Lower leg skin (tissue), 3 donors: ENCODE measurements around the gene GDPD5.

Experiments
- CTCF ChIP-seq, 3 donors: fragments of 450-650 bp; IDR thresholded peaks; one replicate each; pipeline ENCODE4 v1.5.1; 2016; ENCODE audit warnings: antibody characterized with exemption in 3 of 3, mild to moderate bottlenecking in 3 of 3, moderate library complexity in 2 of 3
- POLR2A ChIP-seq, 2 donors: fragments of 450-650 bp; IDR thresholded peaks; one replicate each; pipeline ENCODE4 v1.6.1; 2016 to 2017; ENCODE audit warnings: antibody characterized with exemption in 2 of 2, mild to moderate bottlenecking in 1 of 2, moderate library complexity in 1 of 2

DNA sequence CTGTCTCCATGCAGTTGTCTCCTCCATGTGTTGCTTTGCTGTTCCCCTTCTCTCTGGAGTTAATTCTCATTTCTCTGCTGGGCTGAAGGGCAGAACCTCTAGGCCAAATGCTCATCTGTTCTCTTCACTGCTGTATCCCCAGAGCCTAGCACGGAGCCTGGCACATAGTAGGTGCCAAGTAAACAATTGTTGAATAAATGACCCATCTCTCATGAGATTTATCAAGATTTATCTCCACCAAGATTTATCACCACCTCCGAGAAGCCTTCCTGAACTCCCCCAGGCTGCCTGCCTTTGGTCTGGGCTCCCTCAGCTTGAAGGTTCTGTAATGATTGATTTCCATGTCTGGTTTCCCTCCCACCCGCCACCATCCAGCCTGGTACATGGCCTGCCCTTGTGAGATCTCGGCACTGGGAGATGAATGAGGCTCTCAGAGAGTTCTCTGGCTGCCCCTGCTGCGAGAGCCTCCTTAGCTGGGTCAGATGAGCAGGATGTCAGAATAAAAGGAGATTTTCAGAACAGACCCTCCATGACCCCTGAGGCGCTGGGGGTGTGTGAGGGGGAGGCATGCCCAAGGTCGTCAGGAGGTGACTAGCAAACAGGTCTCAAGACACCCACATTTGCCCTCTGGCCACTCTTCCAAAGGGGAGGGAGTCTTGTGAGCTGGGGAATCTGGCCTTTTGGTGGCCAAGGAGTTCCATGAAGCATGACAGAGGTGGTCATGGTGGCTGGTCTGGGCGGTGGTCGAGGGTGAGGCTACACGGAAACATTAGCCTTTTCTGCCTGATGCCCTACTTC, 2.4 kb upstream of the GDPD5 start:
- no peak for TF ChIP-seq CTCF (IDR thresholded peaks at IDR 0.05)
- TF ChIP-seq POLR2A (IDR thresholded peaks at IDR 0.05) = no peak
